NOMO-1 treated with dmso at 0.1 percent for 144 hours (cell line): ENCODE results near the gene YDJC.
"Not testable (repeated sequence)": the region's sequence is repeated elsewhere in the genome, so short reads cannot be mapped to it uniquely, and the experiment has no call there.

Experiments used
- DNase-seq: peaks from one replicate; lab custom pipeline; 2025; ENCODE audit not compliant: unreplicated experiment; lab: John Stamatoyannopoulos, UW

YDJC gene

GRCh38 chr22:21632931-21633330, 3.1 kb upstream of the YDJC start:
- DNase-seq, result no peak

- DNase-seq, result peak; percentile 77
Measured at GRCh38 chr22:21632237-21632895, 2.5 kb upstream of the YDJC start, which contains the start of gene CCDC116. TSS of gene CCDC116 (plus strand) at chr22:21632760. CDS start at chr22:21633182, 422 bp downstream.

GRCh38 chr22:21631025-21631424, 1.2 kb upstream of the YDJC start:
- DNase-seq, result no peak

GRCh38 chr22:21628386-21629254, 1.2 kb downstream of the YDJC start:
- DNase-seq, result no peak

GRCh38 chr22:21626735-21627469, 2.9 kb downstream of the YDJC start:
- no peak for DNase-seq

- DNase-seq, result no peak
Measured at GRCh38 chr22:21626073-21626734, 3.6 kb downstream of the YDJC start.

GRCh38 chr22:21624880-21625791, 4.7 kb downstream of the YDJC start:
- peak; percentile 45 for DNase-seq

GRCh38 chr22:21624120-21624879, 5.5 kb downstream of the YDJC start:
- no peak for DNase-seq

- DNase-seq, result no peak
Measured at GRCh38 chr22:21623648-21623970, 6.2 kb downstream of the YDJC start.

- no peak for DNase-seq
Measured at GRCh38 chr22:21622919-21623647, 6.7 kb downstream of the YDJC start.

- peak; percentile 21 for DNase-seq
Measured at GRCh38 chr22:21622011-21622918, 7.6 kb downstream of the YDJC start.

GRCh38 chr22:21621025-21621424, 8.8 kb downstream of the YDJC start:
- DNase-seq, result no peak

GRCh38 chr22:21617337-21617736, 12.5 kb downstream of the YDJC start:
- DNase-seq, result not testable (repeated sequence)

GRCh38 chr22:21615731-21616130, 14.1 kb downstream of the YDJC start:
- DNase-seq, result no peak

- no peak for DNase-seq
Measured at GRCh38 chr22:21613553-21614233, 16.1 kb downstream of the YDJC start.

- no peak for DNase-seq
Measured at GRCh38 chr22:21612858-21613257, 17.0 kb downstream of the YDJC start.
